GM18526 (cell line): ENCODE measurements around the gene PEX11G.

ENCODE experiments used
- POLR2A ChIP-seq: IDR thresholded peaks from 3 replicates; pipeline ENCODE4 v1.6.1; 2011; ENCODE audit not compliant: insufficient read length; ENCODE audit errors: extremely low read depth

Gene PEX11G

DNA sequence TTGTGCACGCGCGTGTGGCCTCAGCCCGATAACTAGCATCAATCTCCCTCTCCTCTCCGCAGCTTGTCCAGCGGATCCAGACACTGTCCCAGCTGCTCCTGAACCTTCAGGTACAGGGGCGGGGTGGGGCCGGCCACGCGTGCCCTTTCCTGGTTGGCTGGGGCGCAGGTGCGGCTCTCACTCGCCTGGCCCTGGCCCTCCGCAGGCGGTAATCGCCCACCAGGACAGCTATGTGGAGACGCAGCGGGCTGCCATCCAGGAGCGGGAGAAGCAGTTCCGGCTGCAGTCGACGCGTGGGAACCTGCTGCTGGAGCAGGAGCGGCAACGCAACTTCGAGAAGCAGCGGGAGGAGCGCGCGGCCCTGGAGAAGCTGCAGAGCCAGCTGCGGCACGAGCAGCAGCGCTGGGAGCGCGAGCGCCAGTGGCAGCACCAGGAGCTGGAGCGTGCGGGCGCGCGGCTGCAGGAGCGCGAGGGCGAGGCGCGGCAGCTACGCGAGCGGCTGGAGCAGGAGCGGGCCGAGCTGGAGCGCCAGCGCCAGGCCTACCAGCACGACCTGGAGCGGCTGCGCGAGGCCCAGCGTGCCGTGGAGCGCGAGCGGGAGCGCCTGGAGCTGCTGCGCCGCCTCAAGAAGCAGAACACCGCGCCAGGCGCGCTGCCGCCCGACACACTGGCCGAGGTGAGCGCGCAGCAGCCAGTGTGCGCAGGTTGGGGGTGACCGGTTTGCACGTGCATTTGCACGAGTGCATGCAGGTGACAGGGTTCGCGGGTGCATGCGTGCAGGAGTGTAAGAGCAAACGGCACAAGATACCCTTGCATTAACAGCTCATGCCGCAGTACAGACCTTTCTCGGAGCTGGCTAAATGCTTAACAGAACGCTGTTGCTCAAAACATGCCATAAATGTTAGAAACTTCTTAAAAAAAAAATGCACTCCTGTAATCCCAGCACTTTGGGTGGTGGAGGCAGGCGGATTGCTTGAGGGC lies 21.5 kb downstream of the PEX11G start:
- no peak for TF ChIP-seq POLR2A

DNA sequence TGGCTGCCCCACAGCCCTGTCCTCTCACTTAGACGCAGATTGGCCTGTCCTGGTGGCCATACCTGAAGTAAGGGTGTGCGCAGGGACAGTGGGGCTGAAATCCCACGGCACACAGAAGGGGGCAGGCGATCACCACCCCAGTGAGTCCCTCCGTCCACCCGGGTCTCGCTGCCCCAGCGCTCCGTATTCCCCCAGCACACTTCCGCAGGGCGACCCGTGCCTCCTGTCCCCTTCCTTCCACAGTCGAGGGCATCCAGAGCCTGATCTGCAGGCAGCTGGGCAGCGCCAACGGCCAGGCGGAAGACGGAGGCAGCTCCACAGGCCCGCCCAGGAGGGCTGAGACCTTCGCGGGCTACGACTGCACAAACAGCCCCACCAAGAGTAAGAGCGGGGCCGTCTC lies 25.3 kb downstream of the PEX11G start:
- no peak for TF ChIP-seq POLR2A

DNA sequence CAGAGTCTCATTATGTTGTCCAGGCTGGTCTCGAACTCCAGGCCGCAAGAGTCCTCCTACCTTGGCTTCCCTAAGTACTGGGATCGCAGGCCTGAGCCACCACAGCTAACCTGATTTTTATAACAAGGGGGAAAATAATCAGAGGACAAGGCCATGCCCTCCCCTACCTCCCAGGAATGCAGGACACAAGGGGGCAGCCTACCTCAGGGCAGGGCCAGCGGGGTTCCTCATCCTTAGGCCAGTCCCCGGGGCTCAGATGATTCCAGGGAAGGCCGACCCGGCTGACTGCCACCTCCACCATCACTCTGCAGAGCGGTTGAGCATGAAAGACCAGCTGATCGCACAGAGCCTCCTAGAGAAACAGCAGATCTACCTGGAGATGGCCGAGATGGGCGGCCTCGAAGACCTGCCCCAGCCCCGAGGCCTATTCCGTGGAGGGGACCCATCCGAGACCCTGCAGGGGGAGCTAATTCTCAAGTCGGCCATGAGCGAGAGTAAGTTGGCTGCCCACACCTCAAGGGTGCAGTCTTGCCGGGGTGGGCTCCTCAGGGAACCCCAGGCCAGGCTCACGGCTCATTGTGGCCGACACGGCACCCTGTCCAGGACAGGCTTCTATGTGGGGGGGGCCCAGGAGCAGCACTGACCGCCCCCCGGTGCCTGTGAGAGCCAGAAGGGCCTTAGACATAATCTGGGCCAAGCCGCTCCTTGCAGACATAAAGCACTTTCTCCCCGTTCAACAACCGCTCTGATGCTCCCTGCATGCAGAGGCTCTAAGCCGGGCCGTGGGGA lies 26.8 kb downstream of the PEX11G start:
- TF ChIP-seq POLR2A, result no peak

DNA sequence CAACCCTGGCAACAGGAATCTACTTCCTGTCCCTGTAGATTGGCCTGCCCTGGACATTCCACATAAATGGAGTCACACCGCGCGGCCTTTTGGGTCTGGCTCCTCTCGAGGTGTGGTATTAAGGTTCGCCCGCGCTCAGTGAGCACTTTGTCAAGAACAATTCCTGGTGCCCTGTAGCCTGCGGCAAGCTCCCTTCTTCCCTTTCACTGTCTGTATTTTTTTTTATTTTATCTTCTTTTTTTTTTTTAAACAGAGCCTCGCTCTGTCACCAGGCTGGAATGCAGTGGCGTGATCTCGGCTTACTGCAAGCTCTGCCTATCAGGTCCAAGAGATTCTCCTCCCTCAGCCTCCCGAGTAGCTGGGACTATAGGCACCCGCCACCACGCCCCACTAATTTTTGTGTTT lies 28.3 kb downstream of the PEX11G start:
- TF ChIP-seq POLR2A, result no peak

DNA sequence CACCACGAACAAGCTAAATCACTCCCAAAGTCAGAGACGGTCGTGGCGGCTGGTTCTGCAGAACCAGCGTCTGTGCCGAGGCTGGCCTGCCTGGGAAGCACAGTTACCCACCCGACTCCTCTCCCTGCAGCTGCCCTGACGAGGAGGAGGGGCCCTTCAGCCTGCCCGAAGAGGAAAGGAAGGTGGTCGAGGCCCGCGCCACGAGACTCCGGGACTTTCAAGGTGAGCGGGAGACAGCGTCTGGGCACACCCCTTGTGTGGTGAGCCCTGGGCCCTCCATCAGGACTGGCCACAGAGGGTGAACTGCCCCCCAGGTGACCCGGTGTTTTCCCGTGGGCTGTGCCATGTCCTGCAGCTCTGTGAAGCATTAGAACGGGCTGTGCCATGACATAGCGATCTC lies 29.1 kb downstream of the PEX11G start:
- TF ChIP-seq POLR2A, result no peak

DNA sequence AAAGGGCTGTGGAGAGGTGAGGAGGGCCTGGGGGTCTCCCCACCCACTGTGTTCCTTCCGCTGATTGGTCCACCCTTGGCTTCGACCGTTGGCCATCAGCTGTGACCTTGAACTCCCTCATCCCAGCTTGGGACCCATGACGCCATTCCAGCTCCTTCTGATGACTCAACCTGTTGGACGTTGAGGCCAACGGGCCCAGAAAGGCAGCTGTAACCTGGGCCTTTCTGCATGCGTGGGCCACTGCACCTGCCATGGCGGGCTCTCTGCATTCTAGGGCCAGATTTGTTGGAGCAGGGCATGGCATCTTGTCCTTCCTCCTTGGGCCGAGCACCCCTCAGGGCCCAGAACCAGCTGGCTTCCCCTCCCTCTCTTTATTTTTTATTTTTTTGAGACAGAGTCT lies 30.2 kb downstream of the PEX11G start:
- no peak for TF ChIP-seq POLR2A

DNA sequence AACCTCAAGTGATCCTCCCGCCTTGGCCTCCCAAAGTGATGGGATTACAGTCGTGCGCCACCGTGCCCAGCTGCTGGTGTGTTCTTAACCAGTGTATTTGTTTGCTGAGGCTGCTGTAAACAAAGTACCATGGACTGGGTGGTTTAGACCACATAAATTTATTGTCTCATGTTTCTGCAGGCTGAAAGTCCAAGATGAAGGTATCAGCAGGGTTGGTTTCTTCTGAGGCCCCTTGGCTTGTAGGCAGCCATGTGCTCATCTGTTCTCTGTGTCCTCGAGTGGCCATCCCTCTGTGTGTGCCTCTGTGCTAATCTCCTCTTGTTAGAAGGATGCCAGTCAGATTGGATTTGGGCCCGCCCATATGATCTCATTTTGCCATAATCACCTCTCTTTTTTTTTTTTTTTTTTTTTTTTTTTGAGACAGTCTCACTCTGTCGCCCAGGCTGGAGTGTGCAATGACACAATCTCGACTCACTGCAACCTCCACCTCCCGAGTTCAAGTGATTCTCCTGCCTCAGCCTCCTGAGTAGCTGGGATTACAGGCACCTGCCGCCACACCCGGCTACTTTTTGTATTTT lies 31.8 kb downstream of the PEX11G start:
- TF ChIP-seq POLR2A, result no peak

DNA sequence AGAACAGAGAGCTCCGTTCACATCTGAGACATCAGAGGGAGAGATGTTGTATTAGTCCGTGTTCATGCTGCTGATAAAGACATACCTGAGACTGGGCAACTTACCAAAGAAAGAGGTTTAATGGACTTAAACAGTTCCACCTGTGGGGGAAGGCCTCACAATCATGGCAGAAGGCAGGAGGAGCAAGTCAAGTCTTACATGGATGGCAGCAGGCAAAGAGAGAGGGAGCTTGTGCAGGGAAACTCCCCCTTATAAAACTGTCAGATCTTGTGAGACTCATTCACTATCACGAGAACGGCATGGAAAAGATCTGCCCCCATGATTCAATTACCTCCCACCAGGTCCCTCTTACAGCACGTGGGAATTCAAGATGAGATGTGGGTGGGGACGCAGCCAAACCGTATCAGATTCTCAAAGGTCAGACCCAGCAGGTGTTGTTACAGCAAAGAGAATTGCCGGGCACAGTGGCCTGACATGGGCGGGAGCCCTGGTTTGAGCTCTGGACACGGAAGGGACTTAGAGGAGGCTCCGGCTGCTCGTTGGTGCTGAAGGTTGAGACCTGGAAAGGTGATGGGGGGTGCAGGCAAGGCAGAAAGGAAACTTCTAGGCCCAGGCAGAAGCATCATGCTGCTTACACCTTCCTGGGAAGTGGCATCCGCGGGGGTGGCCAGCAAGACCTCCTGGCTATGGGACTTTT lies 33.1 kb downstream of the PEX11G start:
- TF ChIP-seq POLR2A, result no peak

DNA sequence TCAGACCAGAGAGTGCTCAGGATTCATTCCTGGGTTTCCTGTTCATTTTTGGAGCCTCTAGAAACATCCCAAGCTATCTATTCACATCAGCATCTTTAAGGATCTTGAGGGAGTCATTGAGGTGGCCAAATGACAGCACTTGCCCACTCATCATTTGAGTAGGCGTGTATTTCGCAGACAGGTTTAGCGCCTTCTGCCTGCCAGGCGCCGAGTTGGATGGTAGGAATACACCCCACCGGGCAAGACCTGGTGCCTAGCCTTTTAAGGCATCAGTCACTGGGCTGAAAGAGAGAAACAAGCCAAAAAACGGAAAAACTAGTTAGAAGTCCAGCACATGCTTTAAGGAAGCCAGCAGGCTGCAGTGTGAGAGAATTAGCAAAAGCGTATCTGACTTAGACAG lies 33.8 kb downstream of the PEX11G start:
- no peak for TF ChIP-seq POLR2A

DNA sequence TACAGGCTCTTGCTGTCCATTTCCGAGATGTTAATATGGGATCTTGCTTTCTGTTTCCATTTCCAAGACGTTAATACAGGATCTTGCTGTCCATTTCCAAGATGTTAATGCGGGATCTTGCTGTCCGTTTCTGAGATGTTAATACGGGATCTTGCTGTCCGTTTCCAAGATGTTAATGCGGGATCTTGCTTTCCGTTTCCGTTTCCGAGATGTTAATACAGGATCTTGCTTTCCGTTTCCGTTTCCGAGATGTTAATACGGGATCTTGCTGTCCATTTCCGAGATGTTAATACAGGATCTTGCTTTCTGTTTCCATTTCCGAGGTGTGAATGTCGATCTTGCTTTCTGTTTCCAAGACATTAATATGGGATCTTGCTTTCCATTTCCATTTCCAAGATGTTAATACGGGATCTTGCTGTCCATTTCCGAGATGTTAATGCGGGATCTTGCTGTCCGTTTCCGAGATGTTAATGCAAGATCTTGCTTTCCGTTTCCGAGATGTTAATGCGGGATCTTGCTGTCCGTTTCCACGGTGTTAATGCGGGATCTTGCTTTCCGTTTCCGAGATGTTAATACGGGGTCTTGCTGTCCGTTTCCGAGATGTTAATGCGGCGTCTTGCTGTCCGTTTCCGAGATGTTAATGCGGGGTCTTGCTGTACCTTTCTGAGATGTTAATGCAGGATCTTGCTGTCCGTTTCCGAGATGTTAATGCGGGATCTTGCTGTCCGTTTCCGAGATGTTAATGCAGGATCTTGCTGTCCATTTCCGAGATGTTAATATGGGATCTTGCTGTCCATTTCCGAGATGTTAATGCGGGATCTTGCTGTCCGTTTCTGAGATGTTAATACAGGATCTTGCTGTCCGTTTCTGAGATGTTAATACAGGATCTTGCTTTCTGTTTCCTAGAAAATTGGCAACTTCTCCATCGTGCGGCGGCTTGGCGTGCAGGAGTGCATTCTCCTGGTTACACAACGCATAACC lies 38.3 kb downstream of the PEX11G start:
- no peak for TF ChIP-seq POLR2A

DNA sequence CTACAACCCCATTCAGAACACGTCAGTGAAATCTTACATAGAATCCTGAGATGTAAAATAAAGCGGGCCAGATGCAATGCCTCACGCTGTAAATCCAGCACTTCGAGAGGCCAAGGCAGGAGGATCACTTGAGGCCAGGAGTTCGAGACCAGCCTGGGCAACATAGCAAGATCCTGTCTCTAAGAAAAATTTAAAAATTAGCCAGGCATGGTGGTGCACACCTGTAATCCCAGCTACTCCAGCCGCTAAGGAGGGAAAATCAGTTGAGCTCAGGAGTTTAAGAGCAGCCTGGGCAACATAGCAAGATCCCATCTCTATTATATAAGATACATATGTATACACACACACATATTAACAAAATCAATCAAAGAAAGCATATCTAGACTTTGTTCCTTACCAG lies 41.2 kb downstream of the PEX11G start:
- TF ChIP-seq POLR2A, result no peak

DNA sequence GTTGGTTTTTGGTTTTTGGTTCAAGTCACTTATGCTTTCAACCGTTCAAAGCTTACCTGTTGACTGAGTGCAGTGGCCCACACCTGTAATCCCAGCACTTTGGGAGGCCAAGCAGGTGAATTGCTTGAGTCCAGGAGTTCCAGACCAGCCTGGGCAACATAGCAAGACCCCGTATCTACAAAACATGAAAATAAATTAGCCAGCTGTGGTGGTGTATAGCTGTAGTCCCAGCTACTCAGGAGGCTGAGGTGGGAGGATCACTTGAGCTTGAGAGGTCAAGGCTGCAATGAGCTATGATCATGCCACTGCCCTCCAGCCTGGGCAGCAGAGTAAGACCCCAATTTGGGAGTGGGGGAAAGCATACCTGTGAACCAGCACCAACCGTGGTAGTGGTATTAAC lies 43.7 kb downstream of the PEX11G start:
- no peak for TF ChIP-seq POLR2A

DNA sequence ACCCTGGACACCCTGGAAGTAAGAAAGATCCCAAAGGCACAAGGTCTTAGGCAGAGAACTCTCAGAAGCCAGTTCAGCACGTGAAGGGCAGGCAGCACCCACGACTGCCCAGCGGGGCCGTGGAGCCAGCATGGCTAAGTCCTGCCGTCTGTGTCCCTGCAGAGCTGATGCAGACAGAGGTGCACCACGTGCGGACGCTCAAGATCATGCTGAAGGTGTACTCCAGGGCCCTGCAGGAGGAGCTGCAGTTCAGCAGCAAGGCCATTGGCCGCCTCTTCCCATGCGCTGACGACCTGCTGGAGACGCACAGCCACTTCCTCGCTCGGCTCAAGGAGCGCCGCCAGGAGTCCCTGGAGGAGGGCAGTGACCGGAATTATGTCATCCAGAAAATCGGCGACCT lies 44.8 kb downstream of the PEX11G start:
- TF ChIP-seq POLR2A, result no peak

DNA sequence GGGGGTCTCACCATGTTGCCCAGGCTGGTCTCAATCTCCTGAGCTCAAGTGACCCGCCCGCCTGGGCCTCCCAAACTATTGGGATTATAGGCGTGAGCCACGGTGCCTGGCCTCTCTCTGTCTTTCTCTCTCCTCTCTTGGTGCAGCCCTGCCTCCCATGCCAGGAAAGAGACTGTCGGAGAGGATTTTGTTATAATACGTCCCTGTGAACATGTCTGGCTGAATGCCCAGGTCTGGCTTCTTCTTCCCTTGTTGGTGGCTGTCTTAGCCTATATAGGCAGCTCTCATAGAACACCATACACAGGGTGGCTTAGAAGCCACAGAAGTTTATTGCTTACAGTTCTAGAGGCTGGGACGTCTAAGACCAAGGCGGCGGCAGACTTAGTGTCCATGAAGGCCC lies 46.4 kb downstream of the PEX11G start:
- TF ChIP-seq POLR2A, result no peak
